ENCODE results near the gene COL24A1. TPM values are rescaled to one million over a fixed set of nuclear protein-coding genes. Genes with fewer than 3 reads are reported as not detected.
"Not testable (repeated sequence)": the region's sequence is repeated elsewhere in the genome, so short reads cannot be mapped to it uniquely, and the experiment has no call there.

COL24A1 gene
- polyA plus RNA-seq, 12 donors: 1.5 to 17.1 (median 6.3) TPM; not detected in 1

DNA sequence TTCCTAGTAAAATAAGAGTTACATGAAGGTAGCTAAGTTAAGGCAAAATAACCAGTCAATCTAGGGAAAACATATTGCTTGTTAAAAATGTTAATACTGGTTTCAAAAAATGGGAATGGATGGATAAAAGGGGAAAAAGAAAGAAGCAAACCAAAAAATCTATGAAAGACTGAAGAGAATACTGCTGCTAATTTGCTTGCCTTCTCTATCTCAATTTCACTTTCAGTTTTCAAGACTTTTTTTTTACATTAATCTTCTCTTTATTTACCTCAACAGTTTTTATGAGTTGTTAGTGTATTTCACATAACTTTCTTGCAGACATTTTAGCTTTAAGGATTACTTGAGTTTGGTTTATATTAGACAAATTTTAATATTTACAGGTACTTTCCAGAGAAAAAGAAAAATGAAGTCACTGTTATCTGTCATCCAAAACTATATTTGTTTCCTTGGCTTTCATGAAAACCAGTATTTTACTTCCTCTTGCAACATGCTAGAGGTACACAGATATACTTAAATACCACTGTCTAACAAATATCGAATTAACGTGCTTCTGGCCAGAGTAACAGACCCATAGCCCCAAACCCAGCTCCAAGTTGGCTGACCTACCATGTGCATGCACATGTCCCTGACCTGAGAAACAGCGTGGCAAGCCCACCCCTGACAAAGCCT, 70.7 kb downstream of the COL24A1 start:
- no peak for DNase-seq

- no peak for DNase-seq
Measured at GRCh38 chr1:86084998-86085397, 71.6 kb downstream of the COL24A1 start.

- DNase-seq: no peak
Measured at GRCh38 chr1:86082183-86082582, 74.4 kb downstream of the COL24A1 start.

DNA sequence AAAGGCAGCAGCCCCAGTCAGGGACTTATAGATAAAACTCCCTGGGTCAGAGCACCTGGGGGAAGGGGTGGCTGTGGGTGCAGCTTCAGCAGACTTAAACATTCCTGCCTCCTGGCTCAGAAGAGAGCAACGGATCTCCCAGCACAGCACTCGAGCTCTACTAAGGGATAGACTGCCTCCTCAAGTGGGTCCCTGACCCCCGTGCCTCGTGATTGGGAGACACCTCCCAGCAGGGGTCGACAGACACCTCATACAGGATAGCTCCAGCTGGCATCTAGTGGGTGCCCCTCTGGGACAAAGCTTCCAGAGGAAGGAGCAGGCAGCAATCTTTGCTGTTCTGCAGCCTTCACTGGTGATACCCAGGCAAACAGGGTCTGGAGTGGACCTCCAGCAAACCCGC, 84.1 kb downstream of the COL24A1 start:
- DNase-seq: not testable (repeated sequence)

GRCh38 chr1:86071870-86072269, 84.7 kb downstream of the COL24A1 start:
- not testable (repeated sequence) for DNase-seq

GRCh38 chr1:86069757-86070145, 86.8 kb downstream of the COL24A1 start:
- no peak for DNase-seq

GRCh38 chr1:86068841-86069756, 87.5 kb downstream of the COL24A1 start:
- DNase-seq: no peak

- DNase-seq: peak; percentile 24
Measured at GRCh38 chr1:86068271-86068721, 88.3 kb downstream of the COL24A1 start.

DNA sequence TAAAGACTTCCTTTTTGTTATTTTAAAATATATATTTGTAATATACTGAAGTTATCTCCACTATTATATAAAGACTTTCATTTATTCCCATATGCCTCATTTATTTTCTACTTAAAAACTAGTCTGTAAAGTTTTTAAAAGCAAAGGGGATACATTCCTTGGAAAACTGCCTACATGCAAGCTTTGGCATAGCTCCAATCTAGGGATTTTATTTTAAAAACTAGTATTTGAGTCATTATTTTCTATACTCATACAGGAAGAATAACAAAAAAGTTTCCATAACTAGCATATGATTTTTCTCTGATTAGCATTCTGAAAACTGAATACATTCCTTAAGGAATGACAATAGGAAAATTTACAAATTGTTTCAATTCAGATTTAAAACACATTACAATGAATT, 88.9 kb downstream of the COL24A1 start:
- peak; percentile 62 for DNase-seq

GRCh38 chr1:86064899-86065298, 91.7 kb downstream of the COL24A1 start:
- DNase-seq: no peak

DNA sequence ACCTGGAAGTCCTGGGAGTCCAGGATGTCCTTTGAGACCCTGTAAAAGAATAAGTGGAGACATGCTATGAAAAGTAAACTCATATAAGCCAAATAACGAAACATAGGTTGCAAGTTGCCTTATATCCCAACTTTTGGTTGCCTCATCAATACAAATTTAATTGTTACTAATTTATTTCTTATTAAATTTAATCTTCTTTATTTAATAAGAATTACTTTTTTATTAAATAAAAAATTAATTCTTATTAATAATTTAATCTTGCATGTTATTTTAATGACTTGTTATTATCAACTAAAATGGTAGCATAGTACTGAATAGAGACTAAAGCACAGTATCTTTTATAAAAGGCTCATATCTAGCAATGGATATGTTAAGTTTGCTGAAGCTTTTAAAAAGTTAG, 92.9 kb downstream of the COL24A1 start:
- no peak for DNase-seq

GRCh38 chr1:86062453-86062852, 94.1 kb downstream of the COL24A1 start:
- no peak for DNase-seq

GRCh38 chr1:86061551-86061990, 95.0 kb downstream of the COL24A1 start:
- DNase-seq: peak; percentile 51

- DNase-seq: no peak
Measured at GRCh38 chr1:86054396-86054795, 102.2 kb downstream of the COL24A1 start.

DNA sequence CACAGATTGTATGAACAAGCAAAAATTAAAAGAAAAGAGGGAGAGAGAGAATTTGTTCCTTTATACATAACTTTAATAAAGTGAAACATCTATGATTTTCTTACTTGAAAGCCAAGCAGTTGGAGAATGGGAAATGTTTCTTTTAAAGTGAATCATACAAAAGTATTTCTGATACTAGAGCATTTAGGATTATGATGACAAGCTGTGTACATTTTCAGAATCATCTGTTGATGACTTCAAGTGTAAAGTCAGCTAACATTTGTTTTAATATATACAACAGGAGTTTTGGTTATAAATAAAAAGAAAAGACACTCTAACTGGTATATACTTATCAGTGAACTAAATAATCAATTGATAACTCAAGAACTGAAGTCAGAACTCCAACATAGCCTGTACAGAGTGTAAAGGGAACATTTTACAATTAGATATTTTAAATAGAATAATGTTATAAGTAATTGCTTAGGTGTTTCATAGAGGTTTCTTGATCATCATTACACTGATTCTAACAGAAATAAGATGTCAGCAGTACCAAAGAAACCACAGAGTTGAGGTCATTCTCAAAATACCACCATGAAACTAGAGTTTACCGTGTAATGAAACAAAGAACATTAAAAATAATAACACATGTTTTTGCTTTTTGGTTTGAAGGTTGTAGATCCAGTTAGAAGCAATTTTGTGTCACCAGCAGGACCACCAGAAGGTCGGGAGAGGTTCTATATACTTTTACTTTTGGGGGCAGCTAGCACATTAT, 103.4 kb downstream of the COL24A1 start:
- DNase-seq: no peak

DNA sequence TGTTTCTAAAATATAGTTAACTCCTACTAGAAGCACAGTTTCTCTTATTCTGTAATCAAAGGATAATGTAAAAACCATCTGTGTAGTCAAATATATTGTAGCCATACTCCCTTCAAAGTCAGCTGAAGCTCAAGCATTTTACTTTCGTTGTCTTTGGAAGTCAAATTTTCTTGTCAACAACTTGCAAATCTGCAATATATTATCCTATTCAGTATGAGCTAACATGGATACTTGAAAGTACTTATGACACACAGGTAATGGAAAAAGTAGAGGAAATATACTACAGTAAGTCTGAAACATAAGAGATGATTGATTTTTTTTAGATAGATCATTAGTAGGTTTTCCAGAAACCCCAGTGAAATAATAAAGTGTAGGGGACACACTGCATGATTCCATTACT, 121.5 kb downstream of the COL24A1 start:
- DNase-seq: peak; percentile 29

- no peak for DNase-seq
Measured at GRCh38 chr1:86030180-86030579, 126.4 kb downstream of the COL24A1 start.

- DNase-seq: peak; percentile 37
Measured at GRCh38 chr1:86018283-86018923, 138.2 kb downstream of the COL24A1 start.

GRCh38 chr1:86016076-86016759, 140.4 kb downstream of the COL24A1 start:
- DNase-seq: no peak

GRCh38 chr1:86015375-86015774, 141.2 kb downstream of the COL24A1 start:
- no peak for DNase-seq

DNA sequence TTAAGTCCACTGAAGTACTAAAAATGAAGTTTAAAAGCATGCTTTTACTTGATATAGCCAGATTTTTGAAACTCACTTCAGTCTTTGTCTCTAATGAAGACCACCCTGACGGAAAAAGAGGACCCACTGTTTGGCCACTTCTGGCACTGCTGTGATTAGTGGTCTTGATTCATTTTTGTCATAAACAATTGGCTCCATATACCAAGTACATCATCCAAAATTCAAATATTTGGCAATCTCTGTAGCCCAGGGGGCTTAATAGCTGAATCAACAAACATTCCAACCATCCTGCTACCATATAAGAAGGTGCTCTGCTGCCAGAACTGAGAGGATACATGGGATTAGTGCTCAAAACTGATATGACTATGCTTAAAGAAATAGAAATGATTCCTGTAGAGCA, 156.0 kb downstream of the COL24A1 start:
- DNase-seq: no peak

All from muscle of arm (tissue), 12 donors.